Erythroblast (primary cell): ENCODE results near the gene SETBP1.

Experiments used
- DNase-seq, 2 experiments: peaks; one replicate each; lab custom pipeline; 2025; lab: John Stamatoyannopoulos, UW
- GATA1 ChIP-seq: IDR thresholded peaks from 2 replicates; pipeline ENCODE4 v1.6.1; 2011; ENCODE audit warnings: low read depth, mild to moderate bottlenecking, control low read depth, low read length, moderate library complexity
- POLR2A ChIP-seq: IDR thresholded peaks from 2 replicates; pipeline ENCODE4 v1.6.1; 2011; ENCODE audit warnings: mild to moderate bottlenecking, low read length

SETBP1 gene

DNA sequence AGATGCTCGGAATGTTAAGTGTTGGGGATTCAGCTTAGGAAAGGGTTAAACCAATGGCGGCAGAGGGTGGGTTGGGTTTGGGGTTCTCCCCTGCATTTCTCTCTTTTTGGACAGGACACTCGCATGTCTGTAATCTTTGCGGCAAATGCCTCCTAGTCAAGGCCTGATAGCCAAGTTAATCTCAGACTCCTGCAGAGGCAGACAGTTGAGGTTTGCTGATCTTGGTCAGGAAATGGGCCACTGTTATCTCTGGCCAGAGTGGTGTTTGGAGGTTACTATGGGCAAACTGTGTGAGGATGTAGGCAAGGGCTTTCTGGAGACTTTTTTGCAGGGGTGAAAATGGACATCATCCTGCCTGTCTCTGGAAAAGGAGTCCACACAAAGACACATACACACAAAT, 188.8 kb downstream of the SETBP1 start:
- peak; percentile 17 to 62 for DNase-seq
- TF ChIP-seq POLR2A (no peak), GATA1 (no peak)

DNA sequence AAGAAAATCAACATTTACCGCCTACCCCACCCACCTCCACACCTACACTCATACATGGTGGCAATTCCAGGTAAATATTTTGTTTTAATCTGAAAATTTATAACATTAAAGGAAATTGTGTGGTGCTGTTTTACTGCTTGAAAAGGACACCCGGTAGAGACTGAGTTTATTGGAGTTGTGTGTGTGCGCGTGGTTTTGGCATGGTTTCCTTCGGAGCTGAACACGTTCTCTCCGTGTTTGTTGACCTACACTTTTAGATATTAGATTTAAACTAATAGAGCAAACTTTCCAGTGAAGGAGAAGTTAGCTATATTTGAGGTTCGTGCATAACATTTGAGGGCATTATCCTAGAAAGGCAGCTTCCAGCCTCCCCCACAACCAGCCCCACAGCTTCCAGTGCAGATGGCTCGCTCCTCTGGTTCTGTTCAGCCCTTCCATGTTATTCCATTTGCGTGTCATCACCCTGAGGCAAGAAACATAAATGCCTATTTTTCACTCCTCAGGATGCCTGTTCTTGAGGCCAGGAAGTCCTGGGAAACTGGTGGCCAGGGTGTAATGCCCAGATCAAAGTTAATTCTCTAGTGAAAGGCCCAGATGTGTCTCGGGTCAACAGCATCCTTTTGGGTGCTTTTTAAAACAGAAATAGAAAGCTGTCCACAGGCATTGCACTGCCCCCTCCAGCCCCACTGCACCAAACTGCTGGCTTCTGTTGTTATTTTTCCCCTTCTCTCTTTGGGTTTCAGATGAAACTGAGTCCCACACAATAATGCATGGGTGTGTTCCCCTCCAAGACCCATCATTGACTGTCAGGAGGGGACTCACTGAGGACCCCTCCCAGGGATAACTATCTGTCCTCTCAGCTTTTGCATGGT, 190.2 kb downstream of the SETBP1 start:
- DNase-seq, result no peak
- no peak for TF ChIP-seq GATA1
- TF ChIP-seq POLR2A, result no peak

DNA sequence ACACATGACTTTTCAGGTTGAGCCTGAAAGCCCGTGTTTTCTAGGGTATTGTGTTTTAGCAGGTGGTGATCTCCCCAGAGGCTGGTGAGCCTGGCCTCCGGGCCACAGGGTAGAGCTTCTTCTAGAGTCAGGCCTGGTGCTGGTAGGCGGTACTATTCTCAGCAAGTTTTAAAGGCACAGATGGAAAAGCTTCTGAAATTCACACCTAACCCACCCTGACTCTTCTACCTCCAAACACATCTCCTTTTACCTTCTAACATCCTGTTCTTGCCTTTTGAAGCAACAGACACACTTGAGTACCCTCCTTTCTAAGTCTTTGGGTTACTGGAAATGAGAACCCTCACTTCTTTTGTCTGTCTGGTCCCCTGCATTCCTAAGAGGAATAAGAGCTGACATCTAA, 191.1 kb downstream of the SETBP1 start:
- TF ChIP-seq POLR2A (no peak), GATA1 (no peak)
- DNase-seq, result no peak

DNA sequence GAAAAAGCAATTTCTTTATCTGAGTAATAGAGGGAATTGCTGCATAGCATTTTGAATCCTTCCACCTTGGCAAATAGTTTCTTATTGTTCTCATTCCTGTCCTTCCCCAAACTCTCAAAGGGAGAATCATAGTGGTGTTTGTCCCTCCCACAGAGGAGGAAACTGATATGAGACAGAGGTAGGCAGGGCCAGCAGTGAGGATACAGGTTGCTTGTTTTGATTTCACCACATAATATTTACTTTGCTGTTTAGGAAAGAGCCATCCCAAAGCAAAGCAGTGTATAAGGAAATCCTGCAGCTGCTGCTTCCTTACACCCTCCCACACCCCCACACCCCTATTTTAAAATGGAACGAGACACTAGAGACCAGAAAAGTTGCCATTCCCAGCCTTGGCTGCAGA, 195.3 kb downstream of the SETBP1 start:
- TF ChIP-seq GATA1, result no peak
- no peak for TF ChIP-seq POLR2A

GRCh38 chr18:44876755-44877154, 196.1 kb downstream of the SETBP1 start:
- TF ChIP-seq GATA1, result no peak
- no peak for TF ChIP-seq POLR2A
- no peak for DNase-seq

More for the DNA sequence above, 195.3 kb downstream of the SETBP1 start:
- no peak for DNase-seq

DNA sequence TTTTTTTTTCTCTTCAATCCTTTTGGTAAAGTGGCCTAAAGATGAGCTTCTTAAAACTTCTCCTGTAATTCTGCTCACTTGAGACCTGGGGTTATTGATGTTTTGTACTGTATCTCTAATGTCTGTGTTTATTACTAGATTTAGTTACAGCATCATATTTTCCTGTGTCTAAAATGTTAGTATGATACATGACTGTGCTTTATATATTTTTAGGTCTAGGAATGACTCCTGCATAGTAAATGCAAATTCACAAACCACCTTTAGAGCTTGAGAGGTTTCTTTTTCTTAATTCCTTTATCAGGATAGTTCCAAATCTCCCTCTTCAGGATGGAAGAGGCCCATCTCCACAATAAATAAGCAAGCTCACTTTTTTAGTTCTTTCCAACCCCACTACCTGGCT, 197.6 kb downstream of the SETBP1 start:
- DNase-seq, result no peak
- TF ChIP-seq POLR2A, result no peak
- TF ChIP-seq GATA1, result no peak

DNA sequence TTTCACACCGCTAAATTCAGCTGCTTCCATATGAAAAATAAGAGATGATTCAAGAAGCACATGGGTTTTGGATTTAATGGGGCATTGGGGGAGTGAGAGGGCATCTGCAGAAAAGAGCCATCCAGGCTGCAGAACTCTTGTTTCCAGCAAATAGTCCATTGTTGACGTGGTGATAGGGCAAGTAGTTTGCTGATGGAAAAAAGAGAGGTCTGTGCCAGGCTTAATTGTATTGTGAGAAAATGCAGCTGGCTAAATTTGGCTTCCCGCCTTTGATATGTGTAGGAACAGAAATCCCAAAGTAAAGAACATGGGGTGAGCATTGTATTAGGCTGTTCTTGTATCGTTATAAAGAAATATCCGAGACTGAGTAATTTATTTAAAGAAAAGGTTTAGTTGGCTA, 199.5 kb downstream of the SETBP1 start:
- TF ChIP-seq GATA1, result no peak
- TF ChIP-seq POLR2A, result no peak
- DNase-seq, result no peak

DNA sequence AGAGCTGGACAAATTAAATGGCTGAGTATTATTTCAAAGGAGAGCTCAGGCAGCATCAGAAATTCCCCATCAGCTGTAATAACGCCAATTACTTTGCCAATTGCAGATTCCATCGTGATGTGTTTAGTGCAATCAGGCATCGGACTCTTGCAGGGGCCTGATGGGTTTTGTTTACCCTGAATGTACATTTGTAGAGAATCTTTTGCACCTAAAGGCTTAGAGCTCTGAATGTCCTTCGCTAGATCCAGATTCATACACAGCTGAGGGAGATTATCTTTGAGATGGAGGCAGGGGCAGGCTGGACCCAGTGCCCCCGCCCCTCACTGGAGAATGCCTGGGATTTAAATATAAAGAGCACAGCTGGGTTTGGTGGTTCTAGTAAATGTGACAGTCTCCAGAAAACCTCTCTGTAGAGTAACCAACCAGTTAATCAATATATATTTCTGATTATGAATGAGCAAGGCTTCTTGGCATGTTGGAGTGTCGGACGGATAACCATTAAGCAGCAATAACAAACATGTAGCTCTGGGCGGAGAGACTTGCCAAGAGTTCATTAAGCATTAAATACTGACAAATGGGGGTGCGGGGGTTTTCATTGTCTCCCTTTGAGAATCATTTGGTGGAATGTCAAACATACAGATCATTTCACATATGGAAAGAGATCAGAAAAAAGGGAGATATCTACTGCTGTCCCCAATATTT, 200.9 kb downstream of the SETBP1 start:
- no peak for TF ChIP-seq GATA1
- no peak for TF ChIP-seq POLR2A
- no peak for DNase-seq

DNA sequence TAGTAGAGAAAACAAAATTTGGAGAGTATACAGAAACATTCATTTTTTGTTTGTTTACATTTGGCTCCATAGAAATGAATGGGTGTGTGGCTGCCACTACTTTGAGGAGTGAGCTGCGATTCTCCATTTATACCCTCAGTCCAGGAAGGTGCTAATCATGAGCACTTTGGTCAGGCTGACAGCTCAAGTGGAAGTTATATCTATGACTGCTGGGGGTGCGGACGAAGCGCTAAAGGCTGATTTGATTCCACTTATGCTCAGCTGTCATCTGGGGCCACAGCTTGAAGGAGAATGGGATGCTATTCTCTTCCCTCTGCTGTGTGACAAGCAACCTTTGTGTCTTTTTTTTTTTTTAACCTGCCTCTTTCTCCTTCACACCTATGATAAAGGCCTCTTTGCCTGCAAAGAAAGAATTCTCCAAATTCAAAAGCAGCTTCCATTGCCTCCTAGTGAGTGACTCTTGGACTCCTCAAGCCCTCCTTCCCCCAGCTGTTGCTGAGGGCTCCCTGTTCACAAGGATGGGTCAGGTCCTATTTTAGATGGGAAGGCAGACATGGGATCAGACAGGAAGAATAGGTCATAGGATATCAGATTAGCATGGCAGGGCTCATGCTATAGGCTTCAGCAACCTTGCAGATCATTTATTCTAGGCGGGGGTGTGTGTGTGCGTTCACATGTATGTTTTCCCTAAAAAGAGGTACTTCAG, 201.6 kb downstream of the SETBP1 start:
- TF ChIP-seq GATA1 (no peak), POLR2A (no peak)
- DNase-seq, result no peak

GRCh38 chr18:44883671-44884070, 203.0 kb downstream of the SETBP1 start:
- TF ChIP-seq POLR2A (no peak), GATA1 (no peak)
- DNase-seq, result no peak

GRCh38 chr18:44884431-44884830, 203.7 kb downstream of the SETBP1 start:
- no peak for TF ChIP-seq GATA1
- TF ChIP-seq POLR2A, result no peak
- DNase-seq, result no peak

DNA sequence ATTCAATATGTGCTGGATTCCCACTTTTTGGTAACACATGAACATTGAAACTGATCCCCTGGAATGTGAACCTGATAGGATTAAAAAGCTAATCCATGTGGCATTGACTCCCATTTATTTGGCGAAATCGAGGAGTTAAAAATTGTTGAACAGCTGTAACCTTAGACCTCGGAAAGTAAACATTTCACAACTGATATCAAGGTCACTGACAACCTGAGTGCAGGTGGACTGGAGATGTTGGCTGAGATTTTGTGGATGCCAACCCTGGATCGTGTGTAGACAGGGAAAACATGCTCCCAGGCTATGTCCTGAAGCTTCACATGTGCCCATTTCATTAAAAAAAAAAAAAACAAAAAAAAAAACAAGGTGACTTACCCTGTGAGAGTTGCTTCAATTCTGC, 204.8 kb downstream of the SETBP1 start:
- no peak for TF ChIP-seq GATA1
- no peak for TF ChIP-seq POLR2A
- DNase-seq, result no peak

DNA sequence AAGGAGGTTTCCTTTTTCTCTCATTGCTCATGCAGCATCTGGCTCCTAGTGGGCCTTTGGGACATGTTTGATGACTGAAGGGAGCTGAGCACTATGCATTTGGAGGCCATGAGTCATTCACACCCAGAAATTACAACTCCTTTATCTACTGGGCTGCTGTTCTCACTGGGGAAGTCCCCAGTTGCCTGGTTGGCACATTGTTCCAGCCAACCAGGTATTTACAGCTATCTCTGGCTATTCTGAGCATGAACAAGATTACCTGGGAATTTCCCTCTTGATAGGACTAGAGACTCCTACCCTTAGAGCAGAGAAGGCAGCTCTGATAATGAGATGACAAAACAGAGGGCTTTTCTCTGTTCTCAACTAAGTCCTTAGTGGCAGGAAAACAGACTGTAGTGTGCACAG, 206.5 kb downstream of the SETBP1 start:
- no peak for TF ChIP-seq POLR2A
- no peak for TF ChIP-seq GATA1
- DNase-seq, result no peak

DNA sequence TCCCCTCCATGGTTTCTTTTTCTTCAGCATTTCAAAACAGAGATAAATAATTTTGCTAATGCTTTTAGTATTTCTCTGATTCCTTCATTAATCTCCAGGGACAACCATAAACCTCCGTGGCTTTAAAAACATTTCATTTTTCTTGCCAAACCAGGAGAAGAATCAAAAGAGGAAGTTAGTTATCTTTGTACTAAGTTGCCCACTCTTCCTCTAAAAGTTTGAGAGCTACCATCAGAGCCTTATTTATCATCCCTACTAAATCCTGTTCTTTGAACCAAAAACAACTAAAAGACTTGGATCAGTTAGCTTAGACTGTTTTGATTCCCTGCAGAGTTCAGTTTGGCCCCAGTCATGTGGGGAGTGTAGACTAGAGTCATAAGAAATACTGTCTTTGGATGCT, 208.4 kb downstream of the SETBP1 start:
- TF ChIP-seq POLR2A (no peak), GATA1 (no peak)
- no peak for DNase-seq
